HG03571 (cell line): ENCODE measurements around the gene ATG4B.

Source experiments
- ATAC-seq: cut with Tn5 transposase; IDR thresholded peaks from one replicate; pipeline ENCODE4 v1.9.1; 2021; ENCODE audit not compliant: unreplicated experiment

Gene ATG4B

GRCh38 chr2:241612156-241613016 is 25.1 kb upstream of the ATG4B start:
- ATAC-seq, result no peak

- ATAC-seq, result no peak
These were observed 24.3 kb upstream of the ATG4B start for GRCh38 chr2:241613017-241613780.

GRCh38 chr2:241615041-241615440 is 22.5 kb upstream of the ATG4B start:
- ATAC-seq, result no peak

- no peak for ATAC-seq
These were observed 21.9 kb upstream of the ATG4B start for GRCh38 chr2:241615522-241616052.

- ATAC-seq, result no peak
These were observed 21.0 kb upstream of the ATG4B start for GRCh38 chr2:241616168-241617125.

GRCh38 chr2:241617431-241618154 is 19.9 kb upstream of the ATG4B start:
- no peak for ATAC-seq

GRCh38 chr2:241618296-241618805 is 19.1 kb upstream of the ATG4B start:
- no peak for ATAC-seq

- ATAC-seq, result no peak
These were observed 18.7 kb upstream of the ATG4B start for GRCh38 chr2:241618829-241619228.

GRCh38 chr2:241619597-241620418 is 17.7 kb upstream of the ATG4B start:
- ATAC-seq, result no peak

- ATAC-seq, result no peak
These were observed 17.1 kb upstream of the ATG4B start for GRCh38 chr2:241620419-241620769.

- no peak for ATAC-seq
These were observed 9.8 kb upstream of the ATG4B start for GRCh38 chr2:241627675-241628074.

- ATAC-seq, result no peak
These were observed 7.6 kb upstream of the ATG4B start for GRCh38 chr2:241629762-241630435.

- no peak for ATAC-seq
These were observed 4.8 kb upstream of the ATG4B start for GRCh38 chr2:241632478-241633325.

GRCh38 chr2:241633561-241633960 is 3.9 kb upstream of the ATG4B start:
- no peak for ATAC-seq

GRCh38 chr2:241635756-241636155 is 1.7 kb upstream of the ATG4B start:
- ATAC-seq, result no peak

- ATAC-seq, result peak; percentile 26
These were observed 1.1 kb upstream of the ATG4B start for GRCh38 chr2:241636182-241637017.
